GM12865 (cell line): ENCODE measurements around the gene PRXL2C.

Experiments
- DNase-seq: peaks from one replicate; pipeline ENCODE4 v3.0.0; 2010; ENCODE audit warnings: low read depth
- H3K4me3 ChIP-seq: 2 replicates; pipeline ENCODE4 v1.5.1; 2011; ENCODE audit warnings: mild to moderate bottlenecking, low read depth, low read length, control low read depth
- TF ChIP-seq, protein P1 (sequence below): IDR thresholded peaks from 2 replicates; pipeline ENCODE4 v1.5.1; 2011; ENCODE audit warnings: low read length, control low read depth, low read depth, inconsistent platforms; ENCODE audit not compliant: insufficient read depth; ENCODE audit errors: missing control alignments

PRXL2C gene

DNA sequence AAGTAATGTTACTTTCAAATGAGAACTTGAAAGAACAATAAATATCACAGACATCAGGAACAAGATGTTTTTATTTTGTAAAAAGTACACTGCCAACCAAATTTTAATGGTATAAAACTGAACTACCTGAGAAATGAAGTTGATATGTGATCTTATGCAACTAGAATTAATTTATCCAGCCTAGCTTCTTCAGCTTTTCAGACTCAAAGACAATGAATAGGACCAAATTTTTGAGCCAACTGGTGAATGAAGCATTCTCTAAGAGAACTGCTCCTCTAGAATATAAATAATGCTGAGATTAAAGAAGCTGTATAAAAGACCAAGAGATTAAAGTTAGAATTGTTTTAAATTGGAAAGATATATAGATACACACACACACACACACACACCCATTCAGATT lies 45.4 kb downstream of the PRXL2C start:
- TF ChIP-seq, protein P1, sequence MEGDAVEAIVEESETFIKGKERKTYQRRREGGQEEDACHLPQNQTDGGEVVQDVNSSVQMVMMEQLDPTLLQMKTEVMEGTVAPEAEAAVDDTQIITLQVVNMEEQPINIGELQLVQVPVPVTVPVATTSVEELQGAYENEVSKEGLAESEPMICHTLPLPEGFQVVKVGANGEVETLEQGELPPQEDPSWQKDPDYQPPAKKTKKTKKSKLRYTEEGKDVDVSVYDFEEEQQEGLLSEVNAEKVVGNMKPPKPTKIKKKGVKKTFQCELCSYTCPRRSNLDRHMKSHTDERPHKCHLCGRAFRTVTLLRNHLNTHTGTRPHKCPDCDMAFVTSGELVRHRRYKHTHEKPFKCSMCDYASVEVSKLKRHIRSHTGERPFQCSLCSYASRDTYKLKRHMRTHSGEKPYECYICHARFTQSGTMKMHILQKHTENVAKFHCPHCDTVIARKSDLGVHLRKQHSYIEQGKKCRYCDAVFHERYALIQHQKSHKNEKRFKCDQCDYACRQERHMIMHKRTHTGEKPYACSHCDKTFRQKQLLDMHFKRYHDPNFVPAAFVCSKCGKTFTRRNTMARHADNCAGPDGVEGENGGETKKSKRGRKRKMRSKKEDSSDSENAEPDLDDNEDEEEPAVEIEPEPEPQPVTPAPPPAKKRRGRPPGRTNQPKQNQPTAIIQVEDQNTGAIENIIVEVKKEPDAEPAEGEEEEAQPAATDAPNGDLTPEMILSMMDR, result no peak
- DNase-seq, result no peak
- no peak overlapping the region for H3K4me3 ChIP-seq

DNA sequence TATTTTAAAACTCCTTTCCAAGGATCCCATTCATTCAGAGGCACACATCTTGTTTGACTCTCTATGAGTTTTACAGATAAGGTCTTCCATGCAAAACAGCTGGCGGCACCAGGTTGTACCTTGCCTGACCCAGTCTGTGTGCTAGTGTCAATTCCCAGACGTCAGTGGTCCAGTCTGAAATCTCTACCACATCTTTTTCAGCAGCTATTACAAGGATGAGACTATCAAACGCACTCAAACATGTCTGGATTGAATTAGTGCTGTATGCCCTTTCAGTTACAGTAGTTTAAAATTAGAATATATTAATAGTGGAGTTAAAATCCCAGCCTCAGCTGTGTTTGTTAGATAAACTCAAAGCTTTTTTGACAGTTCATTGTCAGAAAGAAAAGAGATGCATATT lies 47.1 kb downstream of the PRXL2C start:
- no peak overlapping the region for H3K4me3 ChIP-seq
- no peak for DNase-seq
- TF ChIP-seq, protein P1, result no peak

DNA sequence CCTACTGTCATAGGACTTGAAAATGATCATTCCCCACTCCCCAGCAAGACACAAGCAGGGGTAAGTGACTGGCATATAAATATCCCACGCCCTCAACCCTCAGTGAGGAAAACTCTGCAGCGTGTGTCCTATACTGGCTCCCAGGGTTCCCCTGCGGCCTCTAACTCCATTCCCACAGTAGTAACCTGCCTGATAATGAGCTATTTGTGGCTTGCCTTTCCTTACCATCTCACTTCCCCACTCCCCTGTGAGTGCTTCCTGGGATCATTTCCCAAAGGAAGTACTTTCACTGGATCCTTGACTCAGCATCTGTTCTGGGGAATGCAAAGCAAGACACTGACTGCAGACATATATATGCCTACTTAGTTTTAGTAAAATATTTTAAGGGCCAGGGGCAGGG lies 49.8 kb downstream of the PRXL2C start:
- DNase-seq, result no peak
- TF ChIP-seq, protein P1, result no peak
- H3K4me3 ChIP-seq, result no peak overlapping the region

DNA sequence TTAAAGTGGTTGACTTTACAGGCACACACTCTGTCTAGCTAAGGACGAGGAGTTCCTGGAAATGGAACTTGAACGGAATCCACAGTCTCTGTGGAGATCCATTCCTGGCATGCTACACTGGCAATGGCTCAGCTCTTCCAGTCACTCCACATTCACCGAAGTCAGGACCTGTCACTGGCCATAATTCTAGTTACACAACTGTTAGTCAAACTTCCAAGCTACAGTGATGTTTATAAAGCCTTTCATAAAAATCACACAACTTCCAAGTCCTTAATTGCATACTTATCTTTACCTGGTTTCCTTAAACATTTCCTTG lies 51.2 kb downstream of the PRXL2C start:
- no peak overlapping the region for H3K4me3 ChIP-seq
- TF ChIP-seq, protein P1, result no peak
- DNase-seq, result no peak

DNA sequence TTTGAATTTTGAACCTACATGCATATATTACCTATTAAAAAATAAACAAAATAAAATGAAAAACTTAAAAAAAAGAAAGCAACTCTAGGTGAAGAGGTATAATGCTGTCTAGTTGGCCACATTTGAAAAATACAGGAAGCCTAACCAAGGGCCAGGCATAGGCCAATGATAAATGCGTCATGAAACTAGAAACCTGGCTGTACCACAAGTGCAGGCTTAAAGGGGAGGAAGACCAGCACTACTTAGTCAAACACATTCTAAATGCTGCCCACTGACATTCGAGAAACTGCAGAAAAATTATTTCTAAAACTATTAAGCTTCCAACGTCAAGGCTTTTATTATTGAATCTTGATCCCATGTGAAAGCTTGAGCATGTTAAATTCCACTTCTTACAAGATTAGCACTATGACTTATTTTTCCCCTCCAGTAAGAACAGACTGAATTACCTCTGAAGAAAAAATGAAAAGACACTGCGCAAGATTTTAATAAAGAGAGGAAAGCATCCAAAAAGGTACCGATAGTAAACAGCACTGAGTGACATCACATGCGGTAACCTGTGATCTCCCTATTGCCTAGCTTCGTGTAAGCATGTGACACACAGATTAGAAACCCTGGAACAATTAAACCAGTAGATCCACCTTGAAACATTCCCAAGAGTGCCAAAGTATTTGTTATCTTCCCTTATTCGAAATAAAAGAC lies 51.7 kb downstream of the PRXL2C start:
- DNase-seq, result no peak
- no peak overlapping the region for H3K4me3 ChIP-seq
- TF ChIP-seq, protein P1, result no peak

DNA sequence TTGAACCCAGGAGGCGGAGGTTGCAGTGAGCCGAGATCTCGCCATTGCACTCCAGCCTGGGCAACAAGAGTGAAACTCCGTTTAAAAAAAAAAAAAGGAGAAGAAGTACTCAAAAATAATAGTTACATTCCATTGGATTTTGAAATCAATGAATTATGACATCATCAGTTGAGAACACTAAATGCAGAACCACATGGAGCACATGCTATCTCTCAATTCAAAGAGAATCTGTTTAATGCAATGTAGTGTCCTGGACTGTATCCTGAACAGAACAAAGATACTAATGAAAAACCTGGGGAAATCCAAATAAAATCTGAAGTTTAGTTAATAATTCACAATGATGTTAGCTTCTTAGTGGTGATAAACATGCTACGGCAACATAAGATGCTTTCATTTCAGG lies 55.8 kb downstream of the PRXL2C start:
- no peak overlapping the region for H3K4me3 ChIP-seq
- TF ChIP-seq, protein P1, result no peak
- no peak for DNase-seq

DNA sequence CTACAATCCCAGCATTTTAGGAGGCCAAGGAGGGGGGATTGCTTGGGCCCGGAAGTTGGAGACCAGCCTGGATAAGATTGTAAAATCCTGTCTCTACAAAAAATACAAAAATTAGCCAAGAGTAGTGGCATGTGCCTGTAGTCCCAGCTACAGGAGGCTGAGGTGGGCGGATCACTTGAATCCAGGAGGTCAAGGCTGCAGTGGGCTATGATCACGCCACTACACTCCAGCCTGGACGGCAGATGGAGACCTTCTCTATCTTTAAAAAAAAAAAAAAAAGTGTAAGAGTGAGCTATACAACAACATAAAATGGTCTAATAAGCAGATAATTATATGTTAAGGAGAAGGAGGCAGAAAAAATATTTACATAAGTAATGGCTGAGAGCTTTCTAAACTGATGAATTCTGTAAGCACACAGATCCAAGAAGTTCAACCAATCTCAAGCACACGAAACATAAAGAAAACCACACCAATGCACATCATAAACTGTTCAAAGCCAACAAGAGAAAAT lies 58.5 kb downstream of the PRXL2C start:
- DNase-seq, result no peak
- no peak overlapping the region for H3K4me3 ChIP-seq
- TF ChIP-seq, protein P1, result no peak
